Coronary artery (tissue), 2 donors: ENCODE data around the gene CEP20.

Experiments used
- DNase-seq: peaks from one replicate; pipeline ENCODE4 v3.0.0-alpha.2; 2017; ENCODE audit warnings: low spot score
- H3K27ac ChIP-seq, 2 donors: fragments of 200-600 bp; sonication (generic); one replicate each; pipeline ENCODE4 v1.5.1; 2016 to 2019
- H3K4me3 ChIP-seq: fragments of 200-600 bp; sonication (generic); 2 replicates; pipeline ENCODE4 v1.5.1; 2016; ENCODE audit warnings: mild to moderate bottlenecking, moderate library complexity
- CTCF ChIP-seq: fragments of 200-600 bp; sonication (generic); IDR thresholded peaks from one replicate; pipeline ENCODE4 v1.5.1; 2019; ENCODE audit warnings: antibody characterized with exemption

Gene CEP20

DNA sequence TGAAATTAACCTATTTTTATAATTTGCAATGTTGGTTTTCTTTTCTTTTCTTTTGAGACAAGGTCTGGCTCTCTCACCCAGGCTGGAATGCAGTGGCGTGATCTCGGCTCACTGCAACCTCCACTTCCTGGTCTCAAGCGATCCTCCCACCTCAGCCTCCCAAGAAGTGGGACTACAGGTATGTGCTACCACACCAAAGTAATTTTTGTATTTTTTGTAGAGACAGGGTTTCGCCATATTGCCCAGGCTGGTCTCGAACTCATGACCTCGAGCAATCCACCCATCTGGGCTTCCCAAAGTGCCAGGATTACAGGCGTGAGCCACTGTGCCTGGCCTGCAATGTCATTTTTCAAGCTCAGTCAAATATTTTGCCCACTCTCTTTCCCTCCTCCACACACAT is 67.6 kb downstream of the CEP20 start:
- no peak for TF ChIP-seq CTCF
- peak overlapping the region; percentile 64 to 74 for H3K27ac ChIP-seq
- no peak overlapping the region for H3K4me3 ChIP-seq
- DNase-seq = no peak

DNA sequence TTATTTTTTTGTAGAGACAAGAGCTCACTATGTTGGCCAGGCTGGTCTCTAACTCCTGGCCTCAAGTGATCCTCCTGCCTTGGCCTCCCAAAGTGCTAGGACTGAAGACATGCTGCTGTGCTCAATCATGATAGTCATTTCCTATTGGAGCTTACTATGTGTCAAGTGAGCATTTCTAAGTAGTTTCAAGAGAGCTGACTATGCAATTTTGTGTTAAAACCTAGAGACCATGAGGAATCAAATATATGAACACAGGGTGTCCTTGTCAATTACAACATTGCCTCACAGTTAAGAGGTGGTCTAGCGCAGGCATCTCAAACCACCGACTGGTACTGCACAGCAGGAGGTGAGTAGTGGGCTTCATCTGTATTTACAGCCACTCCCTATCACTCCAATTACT is 69.4 kb downstream of the CEP20 start:
- TF ChIP-seq CTCF = no peak
- no peak for DNase-seq
- Histone ChIP-seq H3K4me3 (no peak overlapping the region), H3K27ac (peak overlapping the region; percentile 55 to 68)

GRCh38 chr16:15817446-15817845 is 71.0 kb downstream of the CEP20 start:
- peak overlapping the region in 1 of 2 donors; percentile 25 for H3K27ac ChIP-seq
- TF ChIP-seq CTCF = no peak

DNA sequence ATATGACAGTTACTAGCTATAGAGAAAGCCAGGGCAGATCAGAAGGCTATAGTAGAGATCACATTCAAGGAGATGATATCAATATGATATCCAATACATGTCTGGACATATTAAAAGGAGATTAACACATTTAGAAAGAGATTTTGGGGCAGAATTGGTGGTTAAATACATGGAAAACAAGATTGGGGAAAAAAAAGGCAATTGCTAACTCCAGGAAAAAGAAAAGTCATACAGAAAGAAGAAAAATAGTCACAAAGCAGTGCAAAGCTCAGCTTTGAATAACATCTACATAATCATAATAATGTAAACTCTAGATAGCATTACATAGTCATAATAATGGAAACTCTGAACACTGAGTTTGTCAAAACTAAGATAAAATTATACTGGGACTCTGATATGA is 72.2 kb downstream of the CEP20 start:
- peak overlapping the region; percentile 34 for H3K27ac ChIP-seq
- no peak for DNase-seq
- TF ChIP-seq CTCF = no peak
- peak overlapping the region; percentile 23 for H3K4me3 ChIP-seq

More at GRCh38 chr16:15817446-15817845, 71.0 kb downstream of the CEP20 start:
- H3K4me3 ChIP-seq = no peak overlapping the region
- DNase-seq = no peak
